ENCODE data around the gene ZNF614. TPM values are rescaled to one million over a fixed set of nuclear protein-coding genes. Genes with fewer than 3 reads are reported as not detected.

Gene ZNF614
- polyA plus RNA-seq, 2 of the 4 experiments (the other 2 are of a cell fraction), result 3.6 to 10.0 TPM

DNA sequence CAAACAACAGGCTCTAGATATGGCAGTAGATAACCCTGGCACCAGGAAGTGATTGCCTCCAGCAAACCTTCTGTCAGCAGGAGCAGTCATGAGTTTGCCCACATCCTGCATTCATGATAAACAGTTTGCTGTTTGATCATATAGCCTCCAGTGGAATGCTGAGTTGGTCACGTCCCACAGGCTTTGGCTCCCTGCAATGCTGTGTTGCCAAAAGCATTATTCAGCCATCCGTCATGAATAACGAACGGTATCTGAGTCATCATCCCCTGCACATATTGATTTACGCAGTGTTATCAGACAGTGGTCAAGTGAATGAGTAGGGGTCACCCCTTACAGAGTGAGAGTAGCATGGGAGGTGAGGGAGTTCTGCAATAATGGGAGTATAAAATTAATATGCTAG is 42.3 kb upstream of the ZNF614 start:
- ChIA-PET POLR2A (no interaction called here), CTCF (interaction anchor here (0.5 kb wide), 1 partner anchor 98 kb away, joined by 4 read pairs; no protein-coding TSS in a partner anchor)
- 80% methylated on average over 5 of the region's 5 CpGs for WGBS (ENCODE audit: missing lambda C conversion rate)
- no peak overlapping the region for H3K4me3 ChIP-seq
- ATAC-seq (no peak), FAIRE-seq (no peak), DNase-seq (ENCODE audit: low read depth in 1 of 2, low spot score in 1 of 2) (no peak)
- no peaks in the 10 kb centered on the region for H3K4me1 ChIP-seq
- no peak for TF ChIP-seq RCOR1 (IDR thresholded peaks at IDR 0.05; ENCODE audit: low read depth, low read length)
- TF ChIP-seq ZSCAN20 (CRISPR knock-in tag; IDR thresholded peaks at IDR 0.05), result no peak
- no peak for TF ChIP-seq ZFP36 (IDR thresholded peaks at IDR 0.05; ENCODE audit: borderline replicate concordance, partially characterized antibody)
- no peak for TF ChIP-seq FOSB (CRISPR knock-in tag; IDR thresholded peaks at IDR 0.05)
- peaks cover 90% of the 10 kb centered on the region for H3K9me3 ChIP-seq
- no peak overlapping the region for H3K27ac ChIP-seq
- H3K4me2 ChIP-seq, result no peak overlapping the region

DNA sequence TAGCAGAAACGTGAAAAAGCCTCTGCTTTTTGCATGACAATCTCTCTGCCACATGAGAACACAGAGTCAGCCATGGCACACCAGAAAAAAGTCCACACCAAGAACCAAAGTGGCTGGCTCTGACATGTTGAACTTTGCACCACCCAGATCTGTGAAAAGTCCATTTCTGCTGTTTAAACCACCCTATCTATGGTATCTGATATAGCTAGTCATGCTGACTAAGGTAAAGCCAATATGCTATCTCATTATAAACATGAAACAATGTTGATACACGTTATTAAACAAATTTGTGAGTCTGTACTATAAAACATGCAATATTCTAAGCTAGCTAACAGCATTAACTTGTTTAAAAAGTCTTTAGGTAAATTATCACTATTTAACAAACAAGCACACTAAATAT is 41.5 kb upstream of the ZNF614 start:
- H3K9me3 ChIP-seq, result peaks cover 92% of the 10 kb centered on the region
- CTCF ChIA-PET, result no interaction called here
- TF ChIP-seq CHD4 (IDR thresholded peaks at IDR 0.05; ENCODE audit: borderline replicate concordance) (no peak), RFX5 (IDR thresholded peaks at IDR 0.05) (no peak), FOXS1 (CRISPR knock-in tag; IDR thresholded peaks at IDR 0.05) (no peak), ZNF302 (CRISPR knock-in tag; IDR thresholded peaks at IDR 0.05) (no peak), CEBPB (IDR thresholded peaks at IDR 0.05) (no peak), BHLHE40 (IDR thresholded peaks at IDR 0.05; ENCODE audit: low read depth, low read length) (no peak), EHF (CRISPR knock-in tag; IDR thresholded peaks at IDR 0.05) (no peak), HOXB13 (CRISPR knock-in tag; IDR thresholded peaks at IDR 0.05; ENCODE audit: low read depth) (no peak), POLR2A (IDR thresholded peaks at IDR 0.05; ENCODE audit: low read length) (no peak), RCOR1 (IDR thresholded peaks at IDR 0.05; ENCODE audit: low read depth, low read length) (no peak)
- TF ChIP-seq, protein P1, sequence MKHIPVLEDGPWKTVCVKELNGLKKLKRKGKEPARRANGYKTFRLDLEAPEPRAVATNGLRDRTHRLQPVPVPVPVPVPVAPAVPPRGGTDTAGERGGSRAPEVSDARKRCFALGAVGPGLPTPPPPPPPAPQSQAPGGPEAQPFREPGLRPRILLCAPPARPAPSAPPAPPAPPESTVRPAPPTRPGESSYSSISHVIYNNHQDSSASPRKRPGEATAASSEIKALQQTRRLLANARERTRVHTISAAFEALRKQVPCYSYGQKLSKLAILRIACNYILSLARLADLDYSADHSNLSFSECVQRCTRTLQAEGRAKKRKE (CRISPR knock-in tag; IDR thresholded peaks at IDR 0.05; ENCODE audit: low read depth), result no peak
- TF ChIP-seq, protein P2, sequence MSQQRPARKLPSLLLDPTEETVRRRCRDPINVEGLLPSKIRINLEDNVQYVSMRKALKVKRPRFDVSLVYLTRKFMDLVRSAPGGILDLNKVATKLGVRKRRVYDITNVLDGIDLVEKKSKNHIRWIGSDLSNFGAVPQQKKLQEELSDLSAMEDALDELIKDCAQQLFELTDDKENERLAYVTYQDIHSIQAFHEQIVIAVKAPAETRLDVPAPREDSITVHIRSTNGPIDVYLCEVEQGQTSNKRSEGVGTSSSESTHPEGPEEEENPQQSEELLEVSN (IDR thresholded peaks at IDR 0.05; ENCODE audit: borderline replicate concordance, low read depth), result no peak
- TF ChIP-seq, protein P3, sequence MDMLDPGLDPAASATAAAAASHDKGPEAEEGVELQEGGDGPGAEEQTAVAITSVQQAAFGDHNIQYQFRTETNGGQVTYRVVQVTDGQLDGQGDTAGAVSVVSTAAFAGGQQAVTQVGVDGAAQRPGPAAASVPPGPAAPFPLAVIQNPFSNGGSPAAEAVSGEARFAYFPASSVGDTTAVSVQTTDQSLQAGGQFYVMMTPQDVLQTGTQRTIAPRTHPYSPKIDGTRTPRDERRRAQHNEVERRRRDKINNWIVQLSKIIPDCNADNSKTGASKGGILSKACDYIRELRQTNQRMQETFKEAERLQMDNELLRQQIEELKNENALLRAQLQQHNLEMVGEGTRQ (IDR thresholded peaks at IDR 0.05), result no peak
- TF ChIP-seq, protein P4, sequence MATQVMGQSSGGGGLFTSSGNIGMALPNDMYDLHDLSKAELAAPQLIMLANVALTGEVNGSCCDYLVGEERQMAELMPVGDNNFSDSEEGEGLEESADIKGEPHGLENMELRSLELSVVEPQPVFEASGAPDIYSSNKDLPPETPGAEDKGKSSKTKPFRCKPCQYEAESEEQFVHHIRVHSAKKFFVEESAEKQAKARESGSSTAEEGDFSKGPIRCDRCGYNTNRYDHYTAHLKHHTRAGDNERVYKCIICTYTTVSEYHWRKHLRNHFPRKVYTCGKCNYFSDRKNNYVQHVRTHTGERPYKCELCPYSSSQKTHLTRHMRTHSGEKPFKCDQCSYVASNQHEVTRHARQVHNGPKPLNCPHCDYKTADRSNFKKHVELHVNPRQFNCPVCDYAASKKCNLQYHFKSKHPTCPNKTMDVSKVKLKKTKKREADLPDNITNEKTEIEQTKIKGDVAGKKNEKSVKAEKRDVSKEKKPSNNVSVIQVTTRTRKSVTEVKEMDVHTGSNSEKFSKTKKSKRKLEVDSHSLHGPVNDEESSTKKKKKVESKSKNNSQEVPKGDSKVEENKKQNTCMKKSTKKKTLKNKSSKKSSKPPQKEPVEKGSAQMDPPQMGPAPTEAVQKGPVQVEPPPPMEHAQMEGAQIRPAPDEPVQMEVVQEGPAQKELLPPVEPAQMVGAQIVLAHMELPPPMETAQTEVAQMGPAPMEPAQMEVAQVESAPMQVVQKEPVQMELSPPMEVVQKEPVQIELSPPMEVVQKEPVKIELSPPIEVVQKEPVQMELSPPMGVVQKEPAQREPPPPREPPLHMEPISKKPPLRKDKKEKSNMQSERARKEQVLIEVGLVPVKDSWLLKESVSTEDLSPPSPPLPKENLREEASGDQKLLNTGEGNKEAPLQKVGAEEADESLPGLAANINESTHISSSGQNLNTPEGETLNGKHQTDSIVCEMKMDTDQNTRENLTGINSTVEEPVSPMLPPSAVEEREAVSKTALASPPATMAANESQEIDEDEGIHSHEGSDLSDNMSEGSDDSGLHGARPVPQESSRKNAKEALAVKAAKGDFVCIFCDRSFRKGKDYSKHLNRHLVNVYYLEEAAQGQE (IDR thresholded peaks at IDR 0.05), result no peak

DNA sequence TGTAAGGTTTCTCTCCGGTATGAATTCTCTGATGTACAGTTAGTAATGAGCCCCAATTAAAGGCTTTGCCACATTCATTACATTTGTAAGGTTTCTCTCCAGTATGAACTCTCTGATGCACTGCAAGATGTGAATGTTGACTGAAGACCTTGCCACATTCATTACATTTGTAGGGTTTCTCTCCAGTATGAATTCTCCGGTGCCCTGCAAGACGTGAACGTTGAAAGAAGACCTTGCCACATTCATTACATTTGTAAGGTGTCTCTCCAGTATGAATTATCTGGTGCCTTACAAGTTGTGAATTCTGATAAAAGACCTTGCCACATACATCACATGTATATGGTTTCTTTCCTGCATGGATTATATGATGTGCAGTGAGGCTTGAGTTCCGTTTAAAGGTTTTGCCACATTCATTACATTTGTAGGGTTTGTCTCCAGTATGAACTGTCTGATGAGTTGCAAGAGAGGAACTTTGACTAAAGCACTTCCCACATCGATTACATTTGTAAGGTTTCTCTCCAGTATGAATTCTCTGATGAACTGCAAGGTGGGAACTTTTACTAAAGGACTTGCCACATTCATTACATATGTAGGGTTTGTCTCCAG is 38.2 kb upstream of the ZNF614 start:
- 71% methylated on average over 6 of the region's 6 CpGs for WGBS (ENCODE audit: missing lambda C conversion rate)
- ChIA-PET CTCF (no interaction called here), POLR2A (no interaction called here)
- H3K4me2 ChIP-seq, result no peak overlapping the region
- H3K4me1 ChIP-seq, result no peaks in the 10 kb centered on the region
- FAIRE-seq (no peak), ATAC-seq (no peak), DNase-seq (ENCODE audit: low read depth in 1 of 2, low spot score in 1 of 2) (no peak)
- H3K27ac ChIP-seq, result no peak overlapping the region
- no peak overlapping the region for H3K4me3 ChIP-seq
- TF ChIP-seq KDM5A (IDR thresholded peaks at IDR 0.05) (no peak), TFCP2L1 (CRISPR knock-in tag; IDR thresholded peaks at IDR 0.05) (no peak)
- H3K9me3 ChIP-seq, result peaks cover 92% of the 10 kb centered on the region

More for the DNA sequence above, 41.5 kb upstream of the ZNF614 start:
- Histone ChIP-seq H3K27ac (no peak overlapping the region), H3K4me3 (no peak overlapping the region), H3K4me2 (no peak overlapping the region), H3K4me1 (no peaks in the 10 kb centered on the region)
- 7% methylated on average over 2 of the region's 2 CpGs for WGBS (ENCODE audit: missing lambda C conversion rate)
- POLR2A ChIA-PET, result no interaction called here
- DNase-seq (ENCODE audit: low read depth in 1 of 2, low spot score in 1 of 2) (no peak), FAIRE-seq (no peak), ATAC-seq (no peak)
